ENCODE data around the gene MAP3K5.

MAP3K5 gene

DNA sequence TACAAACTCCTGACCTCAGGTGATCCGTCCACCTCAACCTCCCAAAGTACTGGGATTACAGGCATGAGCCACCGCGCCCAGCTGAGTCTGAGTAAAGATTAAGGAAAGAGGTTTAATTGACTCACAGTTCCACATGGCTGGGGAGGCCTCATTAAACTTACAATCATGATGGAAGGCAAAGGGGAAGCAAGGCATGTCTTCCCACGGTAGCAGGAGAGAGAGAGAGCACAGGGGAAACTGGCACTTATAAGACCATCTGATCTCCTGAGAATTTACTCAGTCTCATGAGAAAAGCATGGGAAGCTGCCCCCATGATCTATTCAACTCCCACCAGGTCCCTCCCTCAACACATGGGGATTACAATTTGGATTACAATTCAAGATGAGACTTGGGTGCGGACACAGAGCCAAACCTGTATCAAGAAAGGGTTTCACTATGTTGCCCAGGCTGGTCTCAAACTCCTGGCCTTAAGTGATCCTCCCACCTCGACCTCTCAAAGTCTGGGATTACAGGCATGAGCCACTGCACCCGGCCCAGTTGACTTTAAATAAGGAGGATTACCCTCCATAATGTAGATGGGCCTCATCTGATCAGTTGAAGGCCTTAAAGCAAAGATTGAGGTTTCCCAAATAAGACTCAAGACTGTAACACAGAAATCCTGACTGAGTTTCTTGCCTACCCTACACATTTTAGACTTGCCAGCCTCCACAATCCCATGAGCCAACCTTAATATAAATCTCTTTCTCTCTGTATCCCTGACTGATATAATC is 17.0 kb upstream of the MAP3K5 start:
- FAIRE-seq (no peak), DNase-seq (ENCODE audit: insufficient read length, low spot score) (no peak)
- TF ChIP-seq, protein P1, sequence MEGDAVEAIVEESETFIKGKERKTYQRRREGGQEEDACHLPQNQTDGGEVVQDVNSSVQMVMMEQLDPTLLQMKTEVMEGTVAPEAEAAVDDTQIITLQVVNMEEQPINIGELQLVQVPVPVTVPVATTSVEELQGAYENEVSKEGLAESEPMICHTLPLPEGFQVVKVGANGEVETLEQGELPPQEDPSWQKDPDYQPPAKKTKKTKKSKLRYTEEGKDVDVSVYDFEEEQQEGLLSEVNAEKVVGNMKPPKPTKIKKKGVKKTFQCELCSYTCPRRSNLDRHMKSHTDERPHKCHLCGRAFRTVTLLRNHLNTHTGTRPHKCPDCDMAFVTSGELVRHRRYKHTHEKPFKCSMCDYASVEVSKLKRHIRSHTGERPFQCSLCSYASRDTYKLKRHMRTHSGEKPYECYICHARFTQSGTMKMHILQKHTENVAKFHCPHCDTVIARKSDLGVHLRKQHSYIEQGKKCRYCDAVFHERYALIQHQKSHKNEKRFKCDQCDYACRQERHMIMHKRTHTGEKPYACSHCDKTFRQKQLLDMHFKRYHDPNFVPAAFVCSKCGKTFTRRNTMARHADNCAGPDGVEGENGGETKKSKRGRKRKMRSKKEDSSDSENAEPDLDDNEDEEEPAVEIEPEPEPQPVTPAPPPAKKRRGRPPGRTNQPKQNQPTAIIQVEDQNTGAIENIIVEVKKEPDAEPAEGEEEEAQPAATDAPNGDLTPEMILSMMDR (IDR thresholded peaks at IDR 0.05; ENCODE audit: insufficient read depth, missing control alignments) = no peak

DNA sequence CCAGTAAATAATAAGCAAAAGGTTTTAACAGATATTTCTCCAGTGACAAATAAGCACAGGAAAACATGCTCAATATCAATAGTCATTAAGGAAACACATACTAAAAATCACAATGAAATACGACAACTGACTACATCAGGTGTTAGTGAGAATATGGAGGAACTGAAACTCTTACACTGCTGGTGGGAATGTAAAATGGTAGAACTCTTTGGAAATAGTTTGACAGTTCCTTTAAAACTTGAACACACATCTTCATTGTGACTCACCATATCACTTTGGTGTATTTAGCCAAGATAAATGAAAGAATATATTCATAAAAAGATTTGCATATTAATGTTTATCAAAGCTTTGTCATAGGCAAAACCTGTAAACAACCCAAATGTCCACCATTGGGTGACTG is 11.3 kb upstream of the MAP3K5 start:
- DNase-seq (ENCODE audit: insufficient read length, low spot score) (no peak), FAIRE-seq (no peak)
- TF ChIP-seq, protein P1 (IDR thresholded peaks at IDR 0.05; ENCODE audit: insufficient read depth, missing control alignments) = no peak

DNA sequence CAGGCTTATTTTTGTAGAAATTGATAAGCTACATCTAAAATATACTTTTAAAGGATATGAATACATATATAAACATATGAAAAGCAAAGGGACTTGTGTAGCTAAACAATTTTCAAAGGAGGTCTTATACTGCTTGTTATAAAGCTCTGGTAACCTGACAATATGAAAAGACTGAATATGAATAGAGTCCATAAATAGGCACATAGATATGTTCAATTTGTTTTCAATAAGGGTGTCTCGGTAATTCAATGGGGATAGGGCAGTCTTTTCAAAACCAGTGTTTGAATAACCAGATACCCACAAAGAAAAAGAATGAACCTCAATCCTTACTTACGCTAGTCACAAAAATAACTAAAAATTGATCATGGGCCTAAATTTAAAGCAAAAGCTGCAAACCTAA is 9.3 kb upstream of the MAP3K5 start:
- TF ChIP-seq, protein P1 (IDR thresholded peaks at IDR 0.05; ENCODE audit: insufficient read depth, missing control alignments) = no peak
- peak; percentile 11 for FAIRE-seq
- no peak for DNase-seq (ENCODE audit: insufficient read length, low spot score)

DNA sequence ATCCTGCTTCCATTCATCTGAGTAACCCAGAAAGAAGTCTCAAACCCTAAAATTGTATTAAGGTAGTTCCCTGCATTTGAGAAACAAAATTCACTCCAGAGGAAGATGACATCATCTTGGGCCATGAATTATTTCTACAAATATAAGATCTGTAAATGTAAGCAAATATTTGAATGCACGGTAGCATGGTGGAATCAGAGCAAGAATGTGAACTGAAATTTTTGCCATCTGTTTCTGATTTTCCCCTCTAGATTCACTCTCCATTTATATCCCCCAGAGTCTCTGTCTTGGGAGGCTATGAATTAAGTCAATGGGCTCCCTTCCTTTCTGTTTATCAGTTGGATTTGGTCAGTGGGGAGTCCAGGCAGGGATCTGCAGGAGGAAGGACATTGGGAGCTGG is 5.8 kb upstream of the MAP3K5 start:
- DNase-seq (ENCODE audit: insufficient read length, low spot score) (no peak), FAIRE-seq (no peak)
- TF ChIP-seq, protein P1 (IDR thresholded peaks at IDR 0.05; ENCODE audit: insufficient read depth, missing control alignments) = no peak

DNA sequence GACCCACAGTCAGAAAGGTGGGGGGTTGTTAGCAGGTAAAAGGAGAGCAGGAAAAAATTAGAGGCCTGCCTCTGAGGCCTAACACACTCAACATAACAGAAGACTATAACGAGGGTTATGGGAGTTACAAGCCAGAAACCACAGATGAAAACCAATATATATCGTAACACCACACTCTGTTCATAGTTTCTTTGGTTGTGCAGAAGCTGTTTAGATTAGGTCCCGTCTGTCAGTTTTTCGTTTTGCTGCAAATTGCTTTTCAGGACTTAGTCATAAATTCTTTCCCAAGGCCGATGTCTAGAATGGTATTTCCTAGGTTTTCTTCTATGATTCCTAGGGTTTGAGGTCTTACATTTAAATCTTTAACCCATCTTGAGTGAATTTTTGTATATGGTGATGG is 3.7 kb upstream of the MAP3K5 start:
- no peak for FAIRE-seq
- no peak for DNase-seq (ENCODE audit: insufficient read length, low spot score)
- TF ChIP-seq, protein P1 (IDR thresholded peaks at IDR 0.05; ENCODE audit: insufficient read depth, missing control alignments) = no peak

DNA sequence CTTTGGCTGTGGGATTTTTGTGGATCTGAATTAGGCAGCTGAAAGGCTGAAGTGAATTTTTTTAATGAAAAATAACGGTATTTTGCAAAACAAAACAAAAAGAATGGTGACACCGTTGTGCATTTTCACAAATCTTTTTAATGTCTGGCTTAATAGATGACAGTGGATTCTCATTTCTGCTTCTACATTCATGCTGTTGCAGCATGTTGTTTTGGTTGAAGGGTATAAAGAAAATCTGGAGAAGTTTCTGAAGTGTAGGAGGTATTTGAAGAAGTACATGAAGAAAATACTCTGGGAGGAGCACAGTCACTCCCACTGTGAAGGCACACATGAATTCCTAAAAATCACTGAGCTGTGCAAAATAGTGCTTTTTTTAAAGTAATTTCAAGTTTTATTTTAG is 3.1 kb upstream of the MAP3K5 start:
- DNase-seq (ENCODE audit: insufficient read length, low spot score) = no peak
- TF ChIP-seq, protein P1 (IDR thresholded peaks at IDR 0.05; ENCODE audit: insufficient read depth, missing control alignments) = no peak
- FAIRE-seq = no peak

DNA sequence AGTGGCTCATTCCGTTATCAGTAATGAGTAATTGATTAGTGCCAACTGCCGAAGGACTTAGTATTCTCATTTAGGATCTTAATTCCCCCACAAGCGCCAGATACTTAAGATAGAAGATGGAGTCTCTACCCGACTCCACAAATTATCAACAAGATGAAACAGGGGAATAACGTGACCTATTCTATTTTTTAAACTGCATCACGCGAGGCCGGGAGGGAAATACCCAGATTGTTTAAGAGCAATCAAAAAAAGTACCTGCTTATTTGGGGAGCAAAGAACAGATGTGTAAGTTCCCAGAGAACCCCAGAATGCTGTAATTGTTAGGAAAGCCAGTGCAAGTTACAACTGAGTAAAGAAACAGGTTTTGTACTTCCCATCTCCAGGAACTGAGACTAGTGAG is 1.1 kb upstream of the MAP3K5 start:
- FAIRE-seq = no peak
- TF ChIP-seq, protein P1 (IDR thresholded peaks at IDR 0.05; ENCODE audit: insufficient read depth, missing control alignments) = no peak
- no peak for DNase-seq (ENCODE audit: insufficient read length, low spot score)

Data from D721Med (cell line).